H7 (cell line): ENCODE measurements around the gene PROSER2. TPM values are rescaled to one million over a fixed set of nuclear protein-coding genes. Genes with fewer than 3 reads are reported as not detected.

Source experiments
- DNase-seq: peaks from one replicate; pipeline ENCODE4 v3.0.0; 2012
- H3K27me3 ChIP-seq: 2 replicates; pipeline ENCODE4 v1.6.0; 2011; ENCODE audit warnings: mild to moderate bottlenecking, low read length; ENCODE audit not compliant: control insufficient read depth, insufficient read depth
- H3K36me3 ChIP-seq: replicated peaks from 2 replicates; pipeline ENCODE4 v1.5.1; 2011; ENCODE audit warnings: low read length; ENCODE audit not compliant: control insufficient read depth, insufficient read depth
- H3K4me3 ChIP-seq: 2 replicates; pipeline ENCODE4 v1.5.1; 2011; ENCODE audit warnings: low read depth, mild to moderate bottlenecking, control low read depth, low read length, moderate library complexity; ENCODE audit not compliant: insufficient read depth
- total RNA-seq: library from RNA; depleted of rRNA; stranded (reverse); fragments of >200 nt; shearing (Covaris generic); gene quantifications from 2 replicates; pipeline ENCODE4 v1.2.3, GENCODE V29; 2014

Gene PROSER2
- total RNA-seq, 1 experiment from 2014 or later: 15.0 TPM

GRCh38 chr10:11861341-11861740 is 38.2 kb downstream of the PROSER2 start:
- Histone ChIP-seq H3K27me3 (no peaks in the 10 kb centered on the region), H3K36me3 (no peaks in the 10 kb centered on the region), H3K4me3 (no peak overlapping the region)
- DNase-seq: no peak

- no peaks in the 10 kb centered on the region for H3K36me3 ChIP-seq
Measured at GRCh38 chr10:11861811-11862428, 38.8 kb downstream of the PROSER2 start.

GRCh38 chr10:11863353-11864109 is 40.4 kb downstream of the PROSER2 start:
- Histone ChIP-seq H3K36me3 (no peaks in the 10 kb centered on the region), H3K27me3 (no peaks in the 10 kb centered on the region)
- no peak for DNase-seq

More at GRCh38 chr10:11861811-11862428, 38.8 kb downstream of the PROSER2 start:
- DNase-seq: no peak
- no peak overlapping the region for H3K4me3 ChIP-seq
- no peaks in the 10 kb centered on the region for H3K27me3 ChIP-seq

GRCh38 chr10:11864727-11865126 is 41.6 kb downstream of the PROSER2 start:
- no peaks in the 10 kb centered on the region for H3K27me3 ChIP-seq
- no peak for DNase-seq
- H3K36me3 ChIP-seq: no peaks in the 10 kb centered on the region
- H3K4me3 ChIP-seq: no peak overlapping the region

More at GRCh38 chr10:11863353-11864109, 40.4 kb downstream of the PROSER2 start:
- no peak overlapping the region for H3K4me3 ChIP-seq

- DNase-seq: no peak
- H3K36me3 ChIP-seq: no peaks in the 10 kb centered on the region
- no peaks in the 10 kb centered on the region for H3K27me3 ChIP-seq
- no peak overlapping the region for H3K4me3 ChIP-seq
Measured at GRCh38 chr10:11865561-11865960, 42.4 kb downstream of the PROSER2 start.

- H3K4me3 ChIP-seq: no peak overlapping the region
- H3K27me3 ChIP-seq: no peaks in the 10 kb centered on the region
- no peak for DNase-seq
- H3K36me3 ChIP-seq: no peaks in the 10 kb centered on the region
Measured at GRCh38 chr10:11866199-11866925, 43.2 kb downstream of the PROSER2 start.

GRCh38 chr10:11869219-11869618 is 46.1 kb downstream of the PROSER2 start:
- no peak for DNase-seq
- no peaks in the 10 kb centered on the region for H3K36me3 ChIP-seq

GRCh38 chr10:11869743-11870460 is 46.7 kb downstream of the PROSER2 start:
- Histone ChIP-seq H3K27me3 (no peaks in the 10 kb centered on the region), H3K36me3 (no peaks in the 10 kb centered on the region), H3K4me3 (no peak overlapping the region)
- DNase-seq: peak; percentile 62

More at GRCh38 chr10:11869219-11869618, 46.1 kb downstream of the PROSER2 start:
- Histone ChIP-seq H3K4me3 (no peak overlapping the region), H3K27me3 (no peaks in the 10 kb centered on the region)

GRCh38 chr10:11870461-11870780 is 47.3 kb downstream of the PROSER2 start:
- no peak for DNase-seq
- H3K4me3 ChIP-seq: no peak overlapping the region

GRCh38 chr10:11870900-11871400 is 47.8 kb downstream of the PROSER2 start:
- DNase-seq: no peak
- Histone ChIP-seq H3K27me3 (no peaks in the 10 kb centered on the region), H3K36me3 (no peaks in the 10 kb centered on the region), H3K4me3 (no peak overlapping the region)

More at GRCh38 chr10:11870461-11870780, 47.3 kb downstream of the PROSER2 start:
- Histone ChIP-seq H3K36me3 (no peaks in the 10 kb centered on the region), H3K27me3 (no peaks in the 10 kb centered on the region)

- Histone ChIP-seq H3K36me3 (no peaks in the 10 kb centered on the region), H3K4me3 (no peak overlapping the region), H3K27me3 (no peaks in the 10 kb centered on the region)
- no peak for DNase-seq
Measured at GRCh38 chr10:11871466-11871865, 48.3 kb downstream of the PROSER2 start.

- Histone ChIP-seq H3K27me3 (no peaks in the 10 kb centered on the region), H3K4me3 (no peak overlapping the region), H3K36me3 (no peaks in the 10 kb centered on the region)
- DNase-seq: peak; percentile 89
Measured at GRCh38 chr10:11874568-11875493, 51.7 kb downstream of the PROSER2 start.

- DNase-seq: no peak
- Histone ChIP-seq H3K27me3 (no peaks in the 10 kb centered on the region), H3K4me3 (no peak overlapping the region), H3K36me3 (no peaks in the 10 kb centered on the region)
Measured at GRCh38 chr10:11875494-11876281, 52.5 kb downstream of the PROSER2 start.
